CD8-positive, alpha-beta memory T cell (primary cell): ENCODE results near the gene LDLRAD4. TPM values are rescaled to one million over a fixed set of nuclear protein-coding genes. Genes with fewer than 3 reads are reported as not detected.

ENCODE experiments used
- polyA plus RNA-seq: library from polyadenylated mRNA; unstranded; fragments of 300-500 nt; fragmentation: Illumina TruSeq; gene quantifications from one replicate; pipeline ENCODE4 v1.2.3, GENCODE V29; 2021
- total RNA-seq, 2 experiments: library from RNA; stranded (reverse); gene quantifications; one replicate each; pipeline ENCODE4 v1.2.3, GENCODE V29; 2021

Gene LDLRAD4
- total and polyA plus RNA-seq, 3 experiments from 2014 or later: 8.1 to 30.4 (median 27.3) TPM

Other genes starting within 250 kb of the LDLRAD4 start
- 10 to 100 TPM; 21.9 to 24.3 TPM for gene CEP192, start 227.4 kb upstream of the LDLRAD4 start, total RNA-seq
- gene CEP192, start 227.4 kb upstream of the LDLRAD4 start, polyA plus RNA-seq: 6.5 TPM